Caco-2 (cell line): Measurements from ENCODE around the gene PPM1F. TPM values are rescaled to one million over a fixed set of nuclear protein-coding genes. Genes with fewer than 3 reads are reported as not detected.

Experiments used
- BruUV-seq: library from RNA; stranded (reverse); fragments of 400-500 nt; replicated peaks from 2 replicates; lab custom pipeline; 2021; lab: Mats Ljungman, UMichigan
- CTCF ChIA-PET: fragments of 300-600 bp; sonication (Branson Sonifier 250); formaldehyde crosslinking; loops from one replicate; lab custom pipeline; 2022; ENCODE audit warnings: antibody characterized with exemption; lab: Charles Lee
- POLR2A ChIA-PET: fragments of 300-600 bp; sonication (Branson Sonifier 250); formaldehyde crosslinking; loops from one replicate; lab custom pipeline; 2022; ENCODE audit warnings: antibody characterized with exemption; lab: Charles Lee
- DNase-seq, 2 experiments: peaks; one replicate each; pipeline versions ENCODE4 v3.0.0 to v3.0.0-alpha.2; 2020 to 2022
- H3K27me3 ChIP-seq: replicated peaks from 2 replicates; pipeline ENCODE4 v1.6.0; 2011; ENCODE audit warnings: low read length; ENCODE audit not compliant: control insufficient read depth, insufficient read depth
- H3K36me3 ChIP-seq: 2 replicates; pipeline ENCODE4 v1.5.1; 2011; ENCODE audit warnings: low read length; ENCODE audit not compliant: control insufficient read depth, insufficient read depth
- H3K4me1 ChIP-seq: fragments of 250-450 bp; sonication (Bioruptor Pico); 2 replicates; pipeline ENCODE4 v1.5.1; 2020; ENCODE audit warnings: mild to moderate bottlenecking
- H3K4me3 ChIP-seq: 2 replicates; pipeline ENCODE4 v1.5.1; 2011; ENCODE audit warnings: low read depth, mild to moderate bottlenecking, control low read depth, low read length
- H3K9me3 ChIP-seq: fragments of 250-450 bp; sonication (Bioruptor Pico); 2 replicates; pipeline ENCODE4 v1.5.1; 2020; ENCODE audit warnings: mild to moderate bottlenecking, moderate library complexity
- H3K27ac Mint-ChIP-seq: one replicate; pipeline ENCODE4 v1.8.0; 2022; ENCODE audit warnings: mixed read lengths; ENCODE audit not compliant: unreplicated experiment
- H3K27me3 Mint-ChIP-seq: one replicate; pipeline ENCODE4 v1.8.0; 2022; ENCODE audit warnings: mixed read lengths; ENCODE audit not compliant: insufficient read depth, unreplicated experiment
- H3K36me3 Mint-ChIP-seq: one replicate; pipeline ENCODE4 v1.8.0; 2022; ENCODE audit warnings: mild to moderate bottlenecking, mixed read lengths; ENCODE audit not compliant: insufficient read depth, unreplicated experiment
- H3K4me1 Mint-ChIP-seq: one replicate; pipeline ENCODE4 v1.8.0; 2022; ENCODE audit warnings: low read depth, mixed read lengths; ENCODE audit not compliant: unreplicated experiment
- H3K4me3 Mint-ChIP-seq: one replicate; pipeline ENCODE4 v1.8.0; 2022; ENCODE audit warnings: mild to moderate bottlenecking, moderate library complexity, mixed read lengths; ENCODE audit not compliant: unreplicated experiment
- H3K9me3 Mint-ChIP-seq: one replicate; pipeline ENCODE4 v1.8.0; 2022; ENCODE audit warnings: mixed read lengths; ENCODE audit not compliant: unreplicated experiment
- CTCF ChIP-seq, 2 experiments: fragments of 200-600 bp in 1 of 2; IDR thresholded peaks; 1 replicate in 1 of 2; 2 replicates in 1 of 2; pipeline versions ENCODE4 v1.5.1 to v1.8.0; 2011 to 2022; ENCODE audit warnings: antibody characterized with exemption in 1 of 2, control low read depth in 1 of 2, inconsistent platforms in 1 of 2, low read depth in 1 of 2, low read length in 1 of 2, mild to moderate bottlenecking in 1 of 2, moderate library complexity in 1 of 2; ENCODE audit not compliant: insufficient read depth in 1 of 2, severe bottlenecking in 1 of 2, unreplicated experiment in 1 of 2
- intact Hi-C: fragments of 100-400 bp; cut with micrococcal nuclease; formaldehyde crosslinking; loops from one replicate; pipeline ENCODE4 v1.10.0; 2022; ENCODE audit not compliant: unreplicated experiment
- total RNA-seq: library from RNA; stranded (reverse); gene quantifications from 2 replicates; pipeline ENCODE4 v1.2.3, GENCODE V29; 2022

The PPM1F gene
- total RNA-seq, 1 experiment from 2014 or later = 25.8 TPM

GRCh38 chr22:21971858-21972275, 19.2 kb upstream of the PPM1F start:
- Histone ChIP-seq H3K9me3 (no peaks in the 10 kb centered on the region), H3K4me3 (no peak overlapping the region), H3K4me1 (no peaks in the 10 kb centered on the region), H3K27me3 (no peaks in the 10 kb centered on the region), H3K36me3 (peaks cover 5% of the 10 kb centered on the region)
- ChIA-PET CTCF (interaction anchor here (0.9 to 2.2 kb wide), 4 partner anchors 9 to 89 kb away, joined by 3 to 11 read pairs (median 3); no protein-coding TSS in a partner anchor), POLR2A (interaction anchor here (0.6 kb wide), 1 partner anchor 11 kb away, joined by 4 read pairs; the partner anchor contains the start of gene TOP3B)
- no peak overlapping the region for H3K27ac Mint-ChIP-seq
- no peaks in the 10 kb centered on the region for H3K4me1 Mint-ChIP-seq
- no peak for TF ChIP-seq CTCF (IDR thresholded peaks at IDR 0.05; ENCODE audit: insufficient read depth in 1 of 2, low read depth in 1 of 2, low read length in 1 of 2, severe bottlenecking in 1 of 2, unreplicated experiment in 1 of 2)
- H3K36me3 Mint-ChIP-seq = peaks cover 56% of the 10 kb centered on the region
- no peak for DNase-seq
- H3K9me3 Mint-ChIP-seq = no peaks in the 10 kb centered on the region
- BruUV-seq = no TSS peak
- no peaks in the 10 kb centered on the region for H3K27me3 Mint-ChIP-seq
- H3K4me3 Mint-ChIP-seq = no peak overlapping the region
- intact Hi-C loops = no loop called here

GRCh38 chr22:21970800-21971617, 18.4 kb upstream of the PPM1F start:
- peaks cover 60% of the 10 kb centered on the region for H3K36me3 Mint-ChIP-seq
- H3K27me3 ChIP-seq = no peaks in the 10 kb centered on the region
- H3K36me3 ChIP-seq = peaks cover 5% of the 10 kb centered on the region
- DNase-seq = no peak
- no TSS peak for BruUV-seq
- no peaks in the 10 kb centered on the region for H3K27me3 Mint-ChIP-seq
- H3K27ac Mint-ChIP-seq = no peak overlapping the region
- no peaks in the 10 kb centered on the region for H3K4me1 ChIP-seq
- H3K4me1 Mint-ChIP-seq = no peaks in the 10 kb centered on the region
- no peak for TF ChIP-seq CTCF (IDR thresholded peaks at IDR 0.05; ENCODE audit: insufficient read depth in 1 of 2, low read depth in 1 of 2, low read length in 1 of 2, severe bottlenecking in 1 of 2, unreplicated experiment in 1 of 2)
- intact Hi-C loops = no loop called here
- H3K4me3 ChIP-seq = no peak overlapping the region
- ChIA-PET POLR2A (no interaction called here), CTCF (interaction anchor here (2.2 kb wide), 1 partner anchor 90 kb away, joined by 11 read pairs; no protein-coding TSS in a partner anchor)
- H3K4me3 Mint-ChIP-seq = no peak overlapping the region
- H3K9me3 Mint-ChIP-seq = no peaks in the 10 kb centered on the region
- H3K9me3 ChIP-seq = no peaks in the 10 kb centered on the region

GRCh38 chr22:21970037-21970799, 17.6 kb upstream of the PPM1F start:
- H3K36me3 ChIP-seq = peaks cover 5% of the 10 kb centered on the region
- POLR2A ChIA-PET = no interaction called here
- H3K4me1 ChIP-seq = no peaks in the 10 kb centered on the region
- Mint-ChIP-seq H3K27ac (no peak overlapping the region), H3K27me3 (no peaks in the 10 kb centered on the region), H3K9me3 (no peaks in the 10 kb centered on the region), H3K4me1 (no peaks in the 10 kb centered on the region), H3K36me3 (peaks cover 62% of the 10 kb centered on the region), H3K4me3 (no peak overlapping the region)
- H3K9me3 ChIP-seq = no peaks in the 10 kb centered on the region
- no peak for DNase-seq
- intact Hi-C loops = no loop called here
- no peaks in the 10 kb centered on the region for H3K27me3 ChIP-seq
- no peak overlapping the region for H3K4me3 ChIP-seq
- no peak for TF ChIP-seq CTCF (IDR thresholded peaks at IDR 0.05; ENCODE audit: insufficient read depth in 1 of 2, low read depth in 1 of 2, low read length in 1 of 2, severe bottlenecking in 1 of 2, unreplicated experiment in 1 of 2)
- CTCF ChIA-PET = interaction anchor here (1.4 kb wide), 1 partner anchor 32 kb away, joined by 4 read pairs; no protein-coding TSS in a partner anchor
- BruUV-seq = no TSS peak
